PC-3 (cell line): ENCODE results near the gene KRT25. TPM values are rescaled to one million over a fixed set of nuclear protein-coding genes. Genes with fewer than 3 reads are reported as not detected.

Source experiments
- ATAC-seq: fragments of 200-7000 bp; cut with Tn5 transposase; 2 replicates; pipeline ENCODE4 v1.9.1; 2020; ENCODE audit warnings: mild to moderate bottlenecking, moderate library complexity
- BruUV-seq: library from RNA; stranded (reverse); fragments of 400-500 nt; replicated peaks from 2 replicates; lab custom pipeline; 2021; lab: Mats Ljungman, UMichigan
- CTCF ChIA-PET: fragments of 300-600 bp; sonication (Branson Sonifier 250); formaldehyde crosslinking; loops from one replicate; lab custom pipeline; 2022; ENCODE audit warnings: antibody characterized with exemption; lab: Charles Lee
- POLR2A ChIA-PET: fragments of 300-600 bp; sonication (Branson Sonifier 250); formaldehyde crosslinking; loops from one replicate; lab custom pipeline; 2022; ENCODE audit warnings: antibody characterized with exemption; ENCODE audit not compliant: unreplicated experiment; lab: Charles Lee
- DNase-seq: peaks from one replicate; pipeline ENCODE4 v3.0.0-alpha.2; 2015
- H2AFZ ChIP-seq: fragments of 300-600 bp; sonication (generic); 2 replicates; pipeline ENCODE4 v1.6.0; 2016; ENCODE audit warnings: antibody characterized with exemption, low read length
- H3F3A ChIP-seq: fragments of 300-600 bp; sonication (generic); one replicate; pipeline ENCODE4 v1.6.0; 2017; ENCODE audit warnings: antibody characterized with exemption, low read length, control low read depth, mild to moderate bottlenecking; ENCODE audit not compliant: unreplicated experiment
- H3K27ac ChIP-seq: fragments of 300-600 bp; sonication (generic); 2 replicates; pipeline ENCODE4 v1.5.1; 2016; ENCODE audit warnings: mild to moderate bottlenecking, low read length
- H3K27me3 ChIP-seq: fragments of 300-600 bp; sonication (generic); 2 replicates; pipeline ENCODE4 v1.6.1; 2016; ENCODE audit warnings: low read length, mixed read lengths
- H3K36me3 ChIP-seq: fragments of 300-600 bp; sonication (generic); 2 replicates; pipeline ENCODE4 v1.6.1; 2016; ENCODE audit warnings: low read depth, mixed run types, low read length, mixed read lengths
- H3K4me1 ChIP-seq: fragments of 300-600 bp; sonication (generic); 2 replicates; pipeline ENCODE4 v1.5.1; 2016; ENCODE audit warnings: low read length; ENCODE audit not compliant: insufficient read depth
- H3K4me2 ChIP-seq: fragments of 300-600 bp; sonication (generic); 2 replicates; pipeline ENCODE4 v1.6.0; 2016; ENCODE audit warnings: low read length
- H3K4me3 ChIP-seq: fragments of 300-600 bp; sonication (generic); 2 replicates; pipeline ENCODE4 v1.5.1; 2016; ENCODE audit warnings: mild to moderate bottlenecking, low read length, mixed read lengths
- H3K79me2 ChIP-seq: fragments of 300-600 bp; sonication (generic); 2 replicates; pipeline ENCODE4 v1.6.1; 2017; ENCODE audit warnings: low read length, mixed read lengths
- H3K9ac ChIP-seq: fragments of 300-600 bp; sonication (generic); 2 replicates; pipeline ENCODE4 v1.6.0; 2016; ENCODE audit warnings: mild to moderate bottlenecking, low read length
- H3K9me2 ChIP-seq: fragments of 300-600 bp; sonication (generic); replicated peaks from 2 replicates; pipeline ENCODE4 v1.6.1; 2016; ENCODE audit warnings: mixed run types, low read length, mixed read lengths
- H3K9me3 ChIP-seq: fragments of 300-600 bp; sonication (generic); 2 replicates; pipeline ENCODE4 v1.6.1; 2016; ENCODE audit warnings: low read length, mixed read lengths
- H4K20me1 ChIP-seq: fragments of 300-600 bp; sonication (generic); 2 replicates; pipeline ENCODE4 v1.6.1; 2016; ENCODE audit warnings: low read length, mixed read lengths
- CTCF ChIP-seq: fragments of 300-600 bp; sonication (generic); conservative IDR thresholded peaks from 2 replicates; pipeline ENCODE4 v1.5.1; 2017; ENCODE audit warnings: antibody characterized with exemption, low read depth, mild to moderate bottlenecking, low read length
- EZH2 ChIP-seq: fragments of 300-600 bp; sonication (generic); IDR thresholded peaks from one replicate; pipeline ENCODE4 v1.6.1; 2017; ENCODE audit warnings: antibody characterized with exemption, mild to moderate bottlenecking, low read length; ENCODE audit not compliant: unreplicated experiment
- EZH2phosphoT487 ChIP-seq: fragments of 300-600 bp; sonication (generic); IDR thresholded peaks from 2 replicates; pipeline ENCODE4 v1.6.1; 2018; ENCODE audit warnings: mild to moderate bottlenecking, antibody characterized with exemption, low read length, borderline replicate concordance
- intact Hi-C: fragments of 100-400 bp; cut with micrococcal nuclease; formaldehyde crosslinking; loops from 2 replicates; pipeline ENCODE4 v1.9.0; 2023
- total RNA-seq: library from RNA; depleted of rRNA; stranded (reverse); fragments of >200 nt; gene quantifications from 2 replicates; pipeline ENCODE4 v1.2.3, GENCODE V29; 2014

KRT25 gene
- total RNA-seq, 1 experiment from 2014 or later = not detected

- no peak within 1 kb of the TSS for H2AFZ ChIP-seq
- ATAC-seq (no peak), DNase-seq (no peak)
- intact Hi-C loops = no loop called here
- ChIA-PET POLR2A (no interaction called here), CTCF (no interaction called here)
- no peak within 1 kb of the TSS for H3K27ac ChIP-seq
- no peaks in the 10 kb centered on the region for H3K79me2 ChIP-seq
- no peaks in the 10 kb centered on the region for H3F3A ChIP-seq
- no peak within 1 kb of the TSS for H3K4me2 ChIP-seq
- H3K36me3 ChIP-seq = no peaks in the 10 kb centered on the region
- H3K9me3 ChIP-seq = no peaks in the 10 kb centered on the region
- H3K27me3 ChIP-seq = no peaks in the 10 kb centered on the region
- TF ChIP-seq EZH2 (no peak), CTCF (no peak), EZH2phosphoT487 (no peak)
- H3K9ac ChIP-seq = no peak within 1 kb of the TSS
- no peaks in the 10 kb centered on the region for H3K4me1 ChIP-seq
- no peaks in the 10 kb centered on the region for H3K9me2 ChIP-seq
- no peaks in the 10 kb centered on the region for H4K20me1 ChIP-seq
- no peak within 1 kb of the TSS for H3K4me3 ChIP-seq
- BruUV-seq = no TSS peak
Observed at GRCh38 chr17:40782450-40782849, 27.3 kb upstream of the KRT25 start, which contains the start of gene KRT27. Gene KRT27 (minus strand): TSS chr17:40782550. CDS start chr17:40782493, 57 bp downstream.

GRCh38 chr17:40779181-40779909 is 24.2 kb upstream of the KRT25 start:
- no peak for TF ChIP-seq EZH2phosphoT487
- no peak for TF ChIP-seq EZH2
- TF ChIP-seq CTCF = no peak
- intact Hi-C loops = no loop called here
- POLR2A ChIA-PET = no interaction called here

GRCh38 chr17:40778461-40778860 is 23.3 kb upstream of the KRT25 start:
- CTCF ChIA-PET = no interaction called here
- no peak for ATAC-seq

More at GRCh38 chr17:40779181-40779909, 24.2 kb upstream of the KRT25 start:
- Histone ChIP-seq H3K79me2 (no peaks in the 10 kb centered on the region), H3K27ac (no peak overlapping the region), H4K20me1 (no peaks in the 10 kb centered on the region), H3F3A (no peaks in the 10 kb centered on the region), H3K36me3 (no peaks in the 10 kb centered on the region), H3K27me3 (no peaks in the 10 kb centered on the region), H3K4me3 (no peak overlapping the region), H3K4me2 (no peak overlapping the region), H3K4me1 (no peaks in the 10 kb centered on the region), H3K9me2 (no peaks in the 10 kb centered on the region), H3K9ac (no peak overlapping the region), H2AFZ (no peak overlapping the region), H3K9me3 (no peaks in the 10 kb centered on the region)
- ATAC-seq = no peak
- BruUV-seq = no TSS peak
- DNase-seq = no peak
- CTCF ChIA-PET = no interaction called here

More at GRCh38 chr17:40778461-40778860, 23.3 kb upstream of the KRT25 start:
- H3K4me1 ChIP-seq = no peaks in the 10 kb centered on the region
- POLR2A ChIA-PET = no interaction called here
- H3K4me2 ChIP-seq = no peak overlapping the region
- H3K9me3 ChIP-seq = no peaks in the 10 kb centered on the region
- DNase-seq = no peak
- H3F3A ChIP-seq = no peaks in the 10 kb centered on the region
- H4K20me1 ChIP-seq = no peaks in the 10 kb centered on the region
- H3K9ac ChIP-seq = no peak overlapping the region
- H2AFZ ChIP-seq = no peak overlapping the region
- H3K9me2 ChIP-seq = no peaks in the 10 kb centered on the region
- no peak overlapping the region for H3K27ac ChIP-seq
- intact Hi-C loops = no loop called here
- H3K27me3 ChIP-seq = no peaks in the 10 kb centered on the region
- no peaks in the 10 kb centered on the region for H3K79me2 ChIP-seq
- no TSS peak for BruUV-seq
- no peaks in the 10 kb centered on the region for H3K36me3 ChIP-seq
- H3K4me3 ChIP-seq = no peak overlapping the region
- TF ChIP-seq EZH2phosphoT487 = no peak
- TF ChIP-seq EZH2 = no peak
- no peak for TF ChIP-seq CTCF
